Posterior vena cava (tissue), 2 donors: ENCODE measurements around the gene NCOA3. TPM values are rescaled to one million over a fixed set of nuclear protein-coding genes. Genes with fewer than 3 reads are reported as not detected.

Experiments
- DNase-seq: peaks from one replicate; pipeline ENCODE4 v3.0.0-alpha.2; 2020; ENCODE audit warnings: low spot score
- intact Hi-C, 2 donors: fragments of 100-400 bp; cut with DNase I; formaldehyde crosslinking; loops; one replicate each; pipeline versions ENCODE4 v1.14.1 to v1.14.2; 2022 to 2023
- total RNA-seq, 2 donors: library from RNA; stranded (reverse); fragmentation: NEBNext Ultra II Directional; extraction: Animal tissue kit (Norgen Biotek cat#: 25700); gene quantifications; one replicate each; pipeline ENCODE4 v1.2.1, GENCODE V29; 2021
- donor health status: DM: yes; HTN: yes; CAD: no.
- donor health status: DM: yes; HTN: yes; CAD: no.

The NCOA3 gene
- total RNA-seq, 2 donors from 2014 or later = 39.0 to 46.6 TPM

- DNase-seq = no peak
Measured at GRCh38 chr20:47701612-47702011, 199.9 kb downstream of the NCOA3 start.

GRCh38 chr20:47703748-47704147, 202.1 kb downstream of the NCOA3 start:
- intact Hi-C loops = no loop called here
- DNase-seq = no peak

More at GRCh38 chr20:47701612-47702011, 199.9 kb downstream of the NCOA3 start:
- intact Hi-C loops = no loop called here

- intact Hi-C loops = no loop called here
- DNase-seq = no peak
Measured at GRCh38 chr20:47704746-47705496, 203.2 kb downstream of the NCOA3 start.

- intact Hi-C loops = no loop called here
- DNase-seq = no peak
Measured at GRCh38 chr20:47705497-47705856, 203.8 kb downstream of the NCOA3 start.

GRCh38 chr20:47706345-47706744, 204.7 kb downstream of the NCOA3 start:
- DNase-seq = no peak
- intact Hi-C loops = no loop called here

Other genes with a start within 250 kb of the NCOA3 start
- 10 to 100 TPM; 28.0 to 29.3 TPM for gene ZMYND8, start 145.2 kb upstream of the NCOA3 start, total RNA-seq